Dermis microvascular lymphatic vessel endothelial cell (primary cell): ENCODE results near the gene SF1. TPM values are rescaled to one million over a fixed set of nuclear protein-coding genes. Genes with fewer than 3 reads are reported as not detected.

Experiments
- DNase-seq, 2 donors: peaks; one replicate each; pipeline versions ENCODE4 v3.0.0 to v3.0.0-alpha.2; 2010; ENCODE audit warnings: low read depth in 2 of 2
- total RNA-seq: library from RNA; depleted of rRNA; stranded (reverse); fragments of >200 nt; gene quantifications from 2 replicates; pipeline ENCODE4 v1.2.1, GENCODE V29; 2014

The SF1 gene
- total RNA-seq, 1 donor from 2014 or later: 44.4 TPM

DNA sequence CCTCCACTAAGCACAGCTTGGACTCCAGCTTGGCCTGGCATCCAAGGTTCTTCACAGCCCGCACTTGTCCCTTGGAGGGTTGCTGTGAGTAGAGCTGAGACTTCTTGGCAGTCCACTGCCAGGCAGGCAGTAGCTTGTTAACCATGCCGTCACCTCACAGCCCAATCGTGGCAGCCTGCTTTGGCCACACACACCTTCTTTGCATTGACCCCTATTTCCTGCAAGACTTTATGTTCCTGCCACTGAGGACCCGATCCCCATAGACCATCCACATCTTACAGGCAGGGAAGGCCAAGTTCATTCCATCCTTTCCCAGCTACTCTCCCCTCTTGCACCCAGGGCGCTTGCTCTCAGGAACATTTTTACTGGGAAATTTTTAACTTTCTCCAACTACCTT, 16.1 kb downstream of the SF1 start:
- DNase-seq: no peak

DNA sequence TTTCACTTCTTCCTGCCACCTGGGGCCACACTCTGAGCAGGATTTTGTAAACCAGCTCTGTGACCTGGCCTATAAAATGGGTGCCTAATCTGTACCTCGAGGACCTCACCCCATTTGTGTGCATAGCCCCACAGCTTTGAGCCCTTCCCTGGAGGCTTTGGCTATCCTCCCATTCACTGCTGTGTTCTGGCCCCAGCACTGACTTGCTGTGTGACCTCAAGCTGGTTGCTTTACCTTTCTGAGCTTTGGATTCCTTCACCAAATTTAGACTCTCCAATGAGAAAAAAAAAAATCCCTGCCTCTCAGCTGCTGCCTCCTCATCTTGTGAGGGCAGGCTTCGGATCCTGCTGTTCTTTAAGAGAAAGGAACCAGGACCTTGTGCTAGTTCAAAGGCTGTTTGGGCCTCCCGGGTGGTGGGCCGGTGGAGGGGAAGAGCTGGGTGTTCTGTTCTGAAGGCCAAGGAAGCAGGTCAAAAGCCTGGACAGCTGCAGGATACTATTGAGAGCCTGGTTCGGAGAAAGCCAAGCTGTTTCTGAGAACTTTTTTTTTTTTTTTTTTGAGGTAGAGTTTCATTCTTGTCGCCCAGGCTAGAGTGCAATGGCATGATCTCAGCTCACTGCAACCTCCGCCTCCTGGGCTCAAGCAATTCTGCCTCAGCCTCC, 17.5 kb downstream of the SF1 start:
- DNase-seq: no peak

DNA sequence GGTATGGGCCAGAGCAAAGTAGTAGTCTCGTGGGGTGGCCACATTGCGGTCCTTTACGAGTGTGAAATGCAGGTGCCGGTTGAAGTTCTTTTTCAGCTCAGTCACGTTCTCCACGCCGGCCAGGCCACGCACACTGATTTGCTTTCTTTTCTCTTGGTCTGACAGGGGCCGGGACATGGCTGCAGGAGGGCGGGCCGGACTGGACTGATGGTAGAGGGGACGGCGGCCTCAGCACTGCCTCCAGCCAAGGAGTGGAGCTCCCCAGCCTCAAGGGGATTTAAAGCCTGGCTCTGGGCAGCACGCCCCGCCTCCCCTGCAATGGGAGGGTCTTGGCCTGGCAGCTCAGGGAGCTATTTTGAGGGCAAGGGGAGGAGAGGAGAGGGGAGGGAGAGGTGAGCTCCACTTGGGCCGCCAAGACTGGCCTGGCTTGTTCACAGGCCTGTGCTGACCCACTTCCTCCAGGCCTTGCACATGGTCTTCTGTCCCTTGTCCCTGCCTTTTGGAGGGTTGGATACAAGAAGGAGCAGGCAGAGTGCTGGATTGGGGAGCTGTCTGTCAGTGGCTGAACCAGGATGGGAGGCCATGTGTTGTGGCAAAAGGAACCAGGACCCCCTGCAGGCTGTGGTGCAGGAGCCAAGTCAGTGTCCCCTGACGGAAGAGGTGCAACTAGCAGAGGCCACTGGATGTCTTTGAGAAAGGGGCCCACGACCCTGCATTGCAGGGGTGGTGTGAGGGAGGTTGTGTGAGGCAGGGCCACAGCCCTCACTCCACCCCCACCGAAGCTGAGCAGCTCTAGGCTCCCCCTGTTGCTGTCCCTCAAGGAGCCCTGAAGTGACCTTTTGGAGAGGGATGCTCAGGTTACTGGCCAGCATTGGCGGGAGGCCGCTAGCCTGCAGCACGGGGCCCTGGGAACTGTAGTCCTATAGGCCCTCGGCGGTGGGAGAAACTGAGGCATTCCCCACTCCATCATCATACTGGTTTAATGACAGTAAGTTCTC, 18.3 kb downstream of the SF1 start, which contains the start of gene PYGM:
TSS of gene PYGM (minus strand) at position 253 of the 998 bp plus-strand sequence. CDS start at position 177, 76 bp downstream.
- no peak for DNase-seq

DNA sequence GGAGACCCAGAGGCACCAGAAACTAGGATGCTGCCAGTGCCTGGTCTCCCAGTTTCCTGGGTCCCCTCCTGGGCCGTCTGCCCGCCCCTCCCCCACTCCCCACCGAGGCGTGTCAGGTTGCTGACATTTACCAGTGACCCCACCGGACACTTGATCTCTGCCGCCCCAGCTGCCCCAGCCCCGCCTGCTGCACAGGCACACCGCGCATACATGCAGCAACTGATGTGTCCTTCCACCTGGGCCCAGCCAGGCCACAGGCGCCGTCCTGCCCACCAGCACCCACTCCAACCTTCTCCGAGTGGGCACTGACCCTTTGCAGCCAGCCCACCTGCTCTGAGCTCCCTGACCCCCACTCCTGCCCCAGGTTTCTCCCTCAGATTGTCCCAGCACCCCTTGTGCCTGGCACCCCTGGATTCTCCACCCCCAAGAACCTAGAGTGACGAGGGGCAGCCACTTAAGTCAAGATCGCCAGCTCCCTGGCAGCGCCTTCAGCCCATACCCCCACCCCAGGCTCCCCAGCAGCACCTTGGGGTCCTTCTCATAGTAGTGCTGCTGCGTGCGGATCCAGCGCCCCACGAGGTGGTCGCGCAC, 19.1 kb downstream of the SF1 start:
- no peak for DNase-seq

DNA sequence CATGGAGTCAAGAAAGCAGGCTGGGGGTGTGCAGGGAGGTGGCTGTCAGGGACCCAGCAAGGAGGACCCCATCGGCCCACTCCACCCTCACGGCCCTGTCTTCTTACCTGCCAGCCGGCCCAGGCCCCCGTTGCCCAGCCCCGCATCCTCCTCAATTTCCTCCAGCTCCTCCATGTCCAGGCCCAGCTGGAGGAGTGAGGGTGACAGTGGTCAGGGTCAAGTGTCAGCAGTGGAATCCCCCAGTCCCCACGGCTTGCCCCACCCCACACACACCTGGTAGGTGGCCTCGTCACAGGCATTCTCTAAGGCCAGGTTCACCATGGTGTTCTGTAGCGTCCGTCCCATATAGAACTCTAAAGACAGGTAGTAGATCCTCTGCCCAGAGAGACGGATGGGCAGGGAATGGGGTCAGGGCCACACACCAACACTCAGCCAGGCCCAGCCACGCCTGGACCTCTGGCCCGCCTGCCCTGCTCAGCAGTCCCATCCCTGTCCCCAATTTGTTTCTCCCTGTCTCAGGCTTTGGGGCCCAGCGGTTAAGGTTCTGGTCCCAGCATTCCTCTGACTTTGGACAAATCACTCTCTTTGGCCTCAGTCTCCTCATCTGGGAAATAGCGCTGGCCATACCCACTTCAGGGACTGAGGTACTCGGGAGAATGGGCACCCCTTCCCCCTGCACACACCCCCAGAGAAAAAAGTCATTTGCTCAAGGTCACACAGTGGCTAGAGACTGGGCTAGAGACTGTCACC, 19.8 kb downstream of the SF1 start:
- DNase-seq: no peak

DNA sequence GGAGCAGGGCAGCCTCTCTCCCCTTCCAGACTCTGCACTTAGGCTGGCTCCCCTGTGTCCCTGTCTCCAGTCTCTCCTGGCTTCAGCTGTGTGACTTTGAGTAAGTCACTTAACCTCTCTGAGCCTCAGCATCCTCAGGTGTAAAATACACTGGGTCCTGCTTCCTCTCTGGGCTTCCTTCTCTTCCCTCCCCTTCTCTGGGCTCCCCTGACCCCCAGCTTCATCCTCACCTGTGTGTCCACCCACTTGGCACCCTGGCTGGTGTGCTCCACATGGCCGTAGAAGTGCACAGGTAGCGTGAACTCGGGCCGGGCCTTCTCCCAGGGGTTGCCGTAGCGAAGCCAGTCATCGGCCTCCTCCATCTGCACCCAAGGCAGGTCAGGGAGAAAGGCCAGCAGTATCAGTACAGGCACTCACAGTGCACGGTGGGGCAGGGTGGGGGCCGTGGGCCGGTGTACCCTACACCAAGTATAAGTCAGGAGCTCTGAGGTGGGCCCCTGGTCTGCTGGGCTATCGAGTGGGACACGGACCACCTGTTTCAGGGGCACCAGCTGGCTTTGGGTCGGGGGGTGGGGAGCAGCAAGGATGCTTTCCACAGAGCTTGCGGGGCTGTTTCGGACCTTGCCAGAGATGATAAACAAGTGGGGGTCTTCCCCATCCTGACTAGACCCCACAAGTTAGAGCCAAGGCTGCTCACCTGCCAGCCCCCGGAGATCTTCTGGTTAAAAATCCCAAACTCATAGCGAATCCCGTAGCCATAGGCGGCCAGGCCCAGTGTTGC, 20.6 kb downstream of the SF1 start:
- DNase-seq: no peak

DNA sequence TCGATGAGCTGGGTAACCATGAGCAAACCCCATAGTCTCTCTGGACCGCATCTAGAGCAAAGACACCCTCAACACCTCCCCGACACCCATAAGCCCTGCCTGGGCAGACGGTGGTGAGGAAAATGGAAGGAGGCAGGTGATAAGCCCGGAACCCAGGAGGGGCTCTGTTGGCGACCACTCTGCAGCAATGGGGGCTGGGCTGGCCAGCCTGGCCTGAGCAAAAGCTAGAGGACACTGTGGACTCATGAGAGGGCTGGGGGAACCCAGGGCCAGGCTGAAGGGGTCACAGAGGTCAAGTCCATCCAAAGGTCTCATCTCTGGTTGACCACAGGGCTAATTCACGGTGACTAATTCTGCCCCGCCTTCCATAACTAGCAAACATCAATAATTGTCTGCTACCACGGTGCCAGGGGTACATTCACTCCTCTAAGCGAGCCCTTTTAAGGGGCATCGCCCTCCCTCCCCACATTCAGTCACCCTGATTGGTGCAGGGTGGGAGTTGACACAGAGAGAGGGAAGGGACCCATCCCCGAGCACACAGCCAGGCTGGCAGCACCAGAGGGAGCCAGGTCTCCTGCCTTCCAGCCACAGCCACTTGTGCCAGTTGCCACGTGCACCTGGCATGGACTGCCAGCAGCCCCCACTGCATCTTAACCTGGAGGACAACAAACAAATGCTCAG, 22.5 kb downstream of the SF1 start:
- no peak for DNase-seq

DNA sequence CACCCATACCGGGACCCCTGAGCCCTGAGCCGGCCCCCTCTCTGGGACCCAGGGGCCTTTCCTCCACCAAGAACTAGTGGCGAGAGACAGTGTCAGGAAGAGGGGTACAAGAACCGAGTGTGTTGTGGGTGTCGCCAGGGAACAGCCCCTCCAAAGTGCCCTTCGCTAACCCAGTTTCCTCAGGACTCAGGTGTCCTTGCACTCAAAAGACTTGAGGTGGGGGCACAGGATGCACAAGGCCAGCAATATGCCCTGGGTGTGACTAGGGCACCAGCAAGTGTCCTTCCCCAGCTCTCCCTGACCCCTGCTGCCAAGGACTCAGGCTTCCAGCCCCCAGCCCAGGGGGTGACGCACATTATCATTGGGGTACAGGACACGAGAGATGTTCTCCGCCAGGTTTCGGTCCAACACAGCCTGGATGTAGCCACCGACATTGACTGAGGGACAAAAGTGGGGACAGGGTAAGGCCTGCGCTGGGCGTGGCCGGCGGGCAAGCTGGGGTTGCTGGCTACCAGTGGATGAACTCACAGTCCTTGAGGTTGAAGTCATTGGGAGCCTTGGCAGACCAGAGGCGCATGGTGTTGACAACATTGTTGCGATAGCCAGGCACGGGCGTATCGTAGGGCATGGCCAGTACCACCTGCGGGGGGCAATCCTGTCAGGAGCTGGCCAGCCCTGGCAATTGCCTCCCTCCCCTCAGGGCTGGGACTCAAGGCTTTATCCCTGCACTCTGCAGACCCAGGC, 23.3 kb downstream of the SF1 start:
- DNase-seq: no peak

DNA sequence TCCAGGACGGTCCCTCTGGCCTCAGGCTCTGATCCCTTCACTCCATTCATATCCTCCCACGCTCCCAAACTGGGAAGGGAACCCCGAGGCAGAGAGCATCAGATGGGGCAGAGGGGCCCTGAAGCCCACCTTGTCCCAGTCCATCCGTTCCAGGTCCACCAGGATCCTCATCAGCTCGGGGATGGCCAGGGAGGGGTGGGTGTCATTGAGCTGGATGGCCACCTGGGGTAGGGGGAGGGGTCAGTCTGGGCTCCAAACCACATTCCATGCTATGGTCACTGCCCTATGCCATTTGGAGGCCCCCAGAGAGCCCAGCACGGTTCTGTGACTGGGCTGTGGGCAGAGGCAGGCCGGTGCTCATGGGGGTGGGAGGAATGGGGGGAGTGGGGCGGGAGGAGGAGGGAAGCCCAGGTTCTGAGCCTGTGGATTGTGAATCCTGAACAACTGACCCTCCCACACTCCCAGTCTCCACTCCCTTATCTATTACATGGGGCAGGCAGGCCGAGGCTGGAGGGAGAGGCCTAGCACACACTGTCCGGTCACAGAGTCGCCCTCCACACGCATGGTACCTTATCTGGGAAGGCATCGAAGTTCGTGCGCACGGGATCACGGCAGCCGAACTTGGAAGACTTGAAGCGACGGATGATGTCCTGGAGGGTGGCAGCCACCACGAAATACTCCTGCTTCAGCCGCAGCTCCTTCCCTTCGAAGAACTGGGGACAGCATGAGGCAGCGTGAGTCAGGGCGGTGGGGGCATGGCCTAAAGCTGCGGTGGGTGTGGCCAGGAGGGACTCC, 24.0 kb downstream of the SF1 start:
- DNase-seq: no peak

DNA sequence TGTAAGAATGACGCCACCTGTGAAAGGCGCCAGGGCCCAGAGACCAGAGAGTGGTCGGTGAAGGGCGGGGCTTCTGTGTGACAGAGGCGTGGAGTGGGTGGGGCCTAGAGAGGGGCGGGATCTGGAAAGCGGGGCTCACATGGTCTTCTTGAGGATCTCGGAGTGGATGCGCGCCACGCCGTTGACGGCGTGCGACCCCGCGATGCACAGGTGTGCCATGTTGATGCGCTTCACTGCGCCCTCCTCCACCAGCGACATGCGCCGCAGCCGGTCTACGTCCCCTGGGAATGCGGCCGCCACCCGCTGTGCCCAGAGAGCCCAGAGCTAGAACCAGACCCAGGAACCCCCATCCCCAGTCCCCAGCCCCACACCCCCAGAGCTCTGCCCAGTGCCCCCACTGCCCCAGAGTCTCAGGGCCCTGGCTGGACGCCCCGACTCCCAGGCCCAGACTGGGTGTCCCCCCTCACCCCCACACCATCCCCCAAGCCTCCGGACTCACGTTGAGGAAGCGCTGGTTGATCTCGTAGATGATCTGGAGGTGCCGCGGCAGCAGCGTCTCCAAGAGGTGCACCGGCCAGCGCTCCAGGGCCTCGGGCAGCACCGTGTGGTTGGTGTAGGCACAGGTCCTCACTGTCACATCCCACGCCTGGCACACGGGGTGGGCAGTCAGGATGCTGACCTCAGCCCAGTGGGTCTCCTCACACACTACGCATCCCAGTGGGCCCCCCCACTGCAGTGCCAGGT, 24.8 kb downstream of the SF1 start:
- DNase-seq: no peak

DNA sequence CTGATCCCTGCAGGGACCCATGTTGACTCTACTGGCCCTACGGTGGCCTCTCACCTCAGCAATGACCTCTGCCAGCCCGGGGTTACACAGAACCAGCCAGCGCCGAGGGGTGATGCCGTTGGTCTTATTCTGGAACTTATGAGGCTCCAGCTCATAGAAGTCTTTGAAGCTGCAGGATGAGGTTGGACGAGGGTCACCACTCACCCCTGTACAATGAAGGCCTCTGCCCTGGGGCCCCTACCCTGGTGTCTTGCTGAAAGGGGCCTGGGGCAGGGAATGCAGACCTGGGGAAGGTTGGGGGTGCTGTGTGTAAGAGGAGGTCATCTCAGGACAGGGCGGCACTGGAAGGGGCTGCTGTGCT, 25.3 kb downstream of the SF1 start:
- DNase-seq: no peak

DNA sequence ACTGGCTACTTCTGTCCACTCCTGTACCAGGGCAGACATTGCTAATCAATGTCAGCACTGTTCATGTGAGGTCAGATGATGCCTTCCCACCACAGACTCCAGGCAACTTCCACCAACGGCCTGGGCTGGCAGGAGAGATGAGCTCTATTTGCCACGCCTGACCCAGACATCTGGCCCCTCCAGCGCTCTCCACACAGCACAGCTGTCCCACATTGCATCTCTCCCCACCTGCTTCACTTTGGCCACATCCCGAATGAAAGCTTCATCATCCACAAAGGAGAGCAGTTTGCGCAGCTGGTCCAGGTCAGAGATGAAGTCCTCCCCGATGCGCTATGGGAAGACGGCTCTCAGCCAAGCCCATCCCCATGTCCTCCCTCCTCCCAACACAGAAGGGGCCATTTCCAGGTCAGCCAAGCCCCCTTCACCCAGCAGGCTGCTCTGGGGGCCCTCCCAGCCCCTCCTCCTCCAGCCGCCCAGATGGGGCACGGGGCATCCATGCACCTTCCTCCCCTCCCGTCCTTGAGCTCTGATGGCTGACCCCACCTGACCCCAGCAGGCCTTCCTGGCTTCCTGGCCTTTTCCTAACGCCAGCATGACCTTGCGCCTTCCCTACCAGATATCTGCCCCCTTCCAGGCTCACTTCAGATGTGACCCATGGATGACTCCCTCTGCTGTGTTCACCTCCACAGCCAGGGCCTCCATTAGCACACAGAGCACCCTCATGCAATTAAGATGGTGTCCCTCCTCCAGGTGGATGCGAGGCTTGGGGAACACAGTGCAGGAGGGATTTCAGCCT, 26.0 kb downstream of the SF1 start:
- DNase-seq: no peak

DNA sequence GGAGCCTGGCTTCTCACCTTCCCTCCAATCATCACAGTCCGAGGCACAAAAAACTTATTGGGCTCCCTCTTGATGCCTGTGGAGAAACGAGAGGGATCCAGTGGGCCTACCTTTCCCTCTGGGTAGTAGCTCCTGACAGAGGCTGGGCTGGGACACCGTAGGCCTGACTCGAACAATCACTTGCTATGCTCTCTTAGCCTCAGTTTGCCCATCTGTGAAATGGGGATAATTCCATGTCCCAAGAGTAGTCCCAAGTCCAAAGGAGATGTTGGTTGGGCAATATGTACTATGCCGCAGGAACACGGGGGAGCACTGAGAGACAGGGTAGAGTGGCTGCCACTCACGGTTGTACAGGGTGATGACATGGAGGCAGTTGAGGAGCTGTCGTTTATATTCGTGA, 26.8 kb downstream of the SF1 start:
- no peak for DNase-seq

DNA sequence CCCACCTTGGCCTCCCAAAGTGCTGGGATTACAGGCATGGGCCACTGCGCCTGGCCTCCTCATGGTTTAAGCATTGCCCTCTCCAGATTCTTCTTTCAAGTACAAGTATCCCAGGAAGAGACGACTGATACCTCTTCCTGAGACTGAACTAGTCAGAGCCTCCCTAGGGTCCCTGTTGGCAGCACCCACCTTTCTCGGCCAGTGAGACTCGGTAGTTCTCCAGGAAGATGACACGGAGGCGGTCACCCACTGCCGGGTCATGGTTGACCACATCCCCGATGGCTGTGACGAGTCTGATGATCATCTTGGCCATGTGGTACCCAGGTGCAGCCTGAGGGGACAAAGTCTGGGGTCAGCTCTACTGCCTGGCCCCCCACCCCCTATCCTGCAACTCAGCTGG, 27.2 kb downstream of the SF1 start:
- DNase-seq: no peak

DNA sequence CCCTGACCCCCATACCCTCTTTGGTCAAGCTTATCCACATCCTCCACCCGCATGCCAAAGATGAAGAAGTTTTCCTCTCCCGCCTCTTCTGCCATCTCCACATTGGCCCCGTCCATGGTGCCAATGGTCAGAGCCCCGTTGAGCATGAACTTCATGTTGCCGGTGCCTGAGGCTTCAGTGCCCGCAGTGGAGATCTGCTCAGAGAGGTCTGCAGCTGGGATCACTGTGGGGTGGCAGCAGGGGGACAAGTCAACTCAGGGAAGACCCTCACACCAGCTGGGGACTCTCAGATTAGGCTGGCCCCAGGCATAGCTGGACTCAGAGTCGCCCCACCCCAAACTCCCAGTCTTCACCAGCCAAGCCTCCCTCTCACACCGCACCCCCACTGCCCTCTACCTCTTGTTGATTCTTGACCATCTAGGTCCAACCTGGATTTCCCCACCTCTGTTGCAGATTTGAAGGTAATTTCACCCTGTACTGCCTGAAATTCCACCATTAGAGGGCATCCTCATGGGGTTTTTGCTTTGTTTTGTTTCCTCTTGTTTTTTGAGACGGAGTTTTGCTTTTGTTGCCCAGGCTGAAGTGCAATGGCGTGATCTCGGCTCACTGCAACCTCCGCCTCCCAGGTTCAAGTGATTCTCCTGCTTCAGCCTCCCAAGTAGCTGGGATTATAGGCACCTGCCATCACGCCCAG, 27.8 kb downstream of the SF1 start:
- no peak for DNase-seq

DNA sequence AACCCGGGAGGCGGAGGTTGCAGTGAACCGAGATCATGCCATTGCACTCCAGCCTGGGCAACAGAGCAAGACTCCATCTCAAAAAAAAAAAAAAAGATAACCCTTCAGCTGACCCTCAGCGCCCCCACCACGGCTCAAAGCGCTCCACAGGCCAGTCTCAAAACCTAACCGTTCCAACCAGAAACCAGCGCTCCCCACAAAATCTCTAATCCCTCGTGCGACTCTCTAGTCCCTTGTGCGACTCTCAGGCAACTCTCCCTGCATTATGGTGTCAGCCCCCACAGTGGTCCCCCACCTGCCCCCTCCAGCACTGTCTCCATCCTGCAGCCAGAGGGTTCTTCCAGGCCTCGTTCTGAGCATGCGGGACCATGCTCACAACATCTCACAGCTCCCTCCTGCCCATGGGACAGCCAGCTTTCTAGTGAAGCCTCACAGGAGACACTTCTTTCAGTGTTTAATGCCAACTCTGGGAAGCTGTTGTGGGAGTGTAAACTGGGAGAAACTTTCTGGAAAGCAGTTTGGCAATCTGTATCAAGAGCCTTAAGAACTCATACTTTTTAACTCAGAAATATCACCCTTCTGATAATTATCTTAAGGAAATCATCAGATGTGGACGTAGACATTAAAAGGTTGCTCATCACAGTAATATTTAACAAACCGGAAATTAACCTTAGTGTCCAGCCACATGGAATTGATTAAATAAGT, 30.2 kb downstream of the SF1 start:
- DNase-seq: no peak
